Measurements from ENCODE around the gene STX1A.

- TF ChIP-seq YY1 (IDR thresholded peaks at IDR 0.05; ENCODE audit: insufficient read depth, insufficient read length) = no peak
- TF ChIP-seq ZNF274 (IDR thresholded peaks at IDR 0.05; ENCODE audit: low read depth, low read length) = no peak
- no peak for TF ChIP-seq SUZ12 (IDR thresholded peaks at IDR 0.05; ENCODE audit: extremely low read depth, insufficient read depth, insufficient read length)
These were observed 16.0 kb upstream of the STX1A start for GRCh38 chr7:73735528-73735905.
